ENCODE data around the gene TRIM22.
"Not testable (repeated sequence)": the region's sequence is repeated elsewhere in the genome, so short reads cannot be mapped to it uniquely, and the experiment has no call there.

DNA sequence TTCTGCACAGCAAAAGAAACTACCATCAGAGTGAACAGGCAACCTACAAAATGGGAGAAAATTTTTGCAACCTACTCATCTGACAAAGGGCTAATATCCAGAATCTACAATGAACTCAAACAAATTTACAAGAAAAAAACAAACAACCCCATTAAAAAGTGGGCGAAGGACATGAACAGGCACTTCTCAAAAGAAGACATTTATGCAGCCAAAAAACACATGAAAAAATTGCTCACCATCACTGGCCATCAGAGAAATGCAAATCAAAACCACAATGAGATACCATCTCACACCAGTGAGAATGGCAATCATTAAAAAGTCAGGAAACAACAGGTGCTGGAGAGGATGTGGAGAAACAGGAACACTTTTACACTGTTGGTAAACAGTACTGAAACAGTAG, 26.9 kb downstream of the TRIM22 start:
- TF ChIP-seq, protein P1, sequence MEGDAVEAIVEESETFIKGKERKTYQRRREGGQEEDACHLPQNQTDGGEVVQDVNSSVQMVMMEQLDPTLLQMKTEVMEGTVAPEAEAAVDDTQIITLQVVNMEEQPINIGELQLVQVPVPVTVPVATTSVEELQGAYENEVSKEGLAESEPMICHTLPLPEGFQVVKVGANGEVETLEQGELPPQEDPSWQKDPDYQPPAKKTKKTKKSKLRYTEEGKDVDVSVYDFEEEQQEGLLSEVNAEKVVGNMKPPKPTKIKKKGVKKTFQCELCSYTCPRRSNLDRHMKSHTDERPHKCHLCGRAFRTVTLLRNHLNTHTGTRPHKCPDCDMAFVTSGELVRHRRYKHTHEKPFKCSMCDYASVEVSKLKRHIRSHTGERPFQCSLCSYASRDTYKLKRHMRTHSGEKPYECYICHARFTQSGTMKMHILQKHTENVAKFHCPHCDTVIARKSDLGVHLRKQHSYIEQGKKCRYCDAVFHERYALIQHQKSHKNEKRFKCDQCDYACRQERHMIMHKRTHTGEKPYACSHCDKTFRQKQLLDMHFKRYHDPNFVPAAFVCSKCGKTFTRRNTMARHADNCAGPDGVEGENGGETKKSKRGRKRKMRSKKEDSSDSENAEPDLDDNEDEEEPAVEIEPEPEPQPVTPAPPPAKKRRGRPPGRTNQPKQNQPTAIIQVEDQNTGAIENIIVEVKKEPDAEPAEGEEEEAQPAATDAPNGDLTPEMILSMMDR (IDR thresholded peaks at IDR 0.05; ENCODE audit: insufficient read depth, low read depth, low read length): not testable (repeated sequence)
- not testable (repeated sequence) for TF ChIP-seq EZH2 (IDR thresholded peaks at IDR 0.05; ENCODE audit: insufficient read depth, low read length)
